ENCODE results near the gene ADRA2C.

The ADRA2C gene

GRCh38 chr4:3816256-3816825 is 50.2 kb downstream of the ADRA2C start:
- no peak for DNase-seq

DNA sequence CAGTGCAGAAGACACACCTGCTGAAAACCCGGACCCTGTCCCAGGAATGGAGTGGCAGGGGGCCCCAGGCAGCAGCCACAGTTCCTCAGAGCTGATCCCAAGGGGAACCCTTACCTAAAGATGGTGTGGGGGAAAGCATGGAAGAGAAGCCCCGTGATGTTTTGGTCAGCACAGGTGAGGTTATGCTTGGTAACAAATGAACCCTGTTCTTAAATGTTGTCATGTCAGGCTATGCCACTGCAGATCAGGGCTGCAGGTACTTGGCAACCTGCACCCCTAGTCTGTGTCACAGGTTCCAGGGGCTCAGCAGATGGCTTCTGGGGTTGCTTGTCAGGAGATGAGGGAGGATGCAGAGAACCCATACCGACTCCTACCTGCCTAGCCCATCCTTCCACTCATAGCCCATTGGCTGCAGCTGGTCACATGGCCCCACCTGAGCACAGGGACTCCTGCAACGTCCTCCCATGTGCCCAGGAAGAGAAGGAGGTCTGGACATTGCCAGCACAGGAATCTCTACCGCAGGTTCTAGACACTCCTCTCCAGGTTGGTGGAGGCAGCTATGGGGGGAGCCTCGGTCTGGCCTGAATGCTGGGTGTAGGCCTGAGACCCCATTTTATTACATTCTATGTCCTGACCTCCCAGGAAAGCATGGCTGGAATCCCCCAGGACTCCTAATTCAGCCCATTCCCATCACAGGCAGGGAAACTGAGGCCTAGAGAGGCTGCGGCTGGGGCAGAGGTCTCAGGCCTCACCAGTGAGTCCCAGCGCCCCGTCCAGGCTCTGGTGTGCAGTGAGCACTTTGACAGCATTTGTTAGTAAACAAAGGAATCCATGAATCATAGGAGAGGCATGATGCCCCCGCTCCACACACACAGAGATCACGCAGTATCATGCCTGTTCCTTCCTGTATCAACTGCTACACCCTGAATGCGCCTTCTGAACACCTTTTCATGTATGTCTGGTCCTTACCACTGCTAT is 51.1 kb downstream of the ADRA2C start:
- DNase-seq, result no peak

All from activated CD4-positive, alpha-beta T cell treated with anti-CD3 and anti-CD28 coated beads, Interleukin-2, Interleukin-6, amounts not matched to agents 100 ng/mL and 50 ng/mL, durations not matched to agents 16 hours and 8 hours (primary cell).